Stimulated activated CD8-positive, alpha-beta memory T cell treated with anti-CD3 and anti-CD28 coated beads, Interleukin-12 subunit alpha, Interleukin-12 subunit beta, amount 100 ng/mL, for 1 hour (primary cell): ENCODE measurements around the gene LIPI.
A peak's percentile ranks its signal among the peaks of the same experiment; 100 is the strongest.
"Not testable (repeated sequence)": the region's sequence is repeated elsewhere in the genome, so short reads cannot be mapped to it uniquely, and the experiment has no call there.

Experiments used
- DNase-seq: peaks from one replicate; pipeline ENCODE4 v3.0.0-alpha.2; 2020; ENCODE audit warnings: low read depth

The LIPI gene

DNA sequence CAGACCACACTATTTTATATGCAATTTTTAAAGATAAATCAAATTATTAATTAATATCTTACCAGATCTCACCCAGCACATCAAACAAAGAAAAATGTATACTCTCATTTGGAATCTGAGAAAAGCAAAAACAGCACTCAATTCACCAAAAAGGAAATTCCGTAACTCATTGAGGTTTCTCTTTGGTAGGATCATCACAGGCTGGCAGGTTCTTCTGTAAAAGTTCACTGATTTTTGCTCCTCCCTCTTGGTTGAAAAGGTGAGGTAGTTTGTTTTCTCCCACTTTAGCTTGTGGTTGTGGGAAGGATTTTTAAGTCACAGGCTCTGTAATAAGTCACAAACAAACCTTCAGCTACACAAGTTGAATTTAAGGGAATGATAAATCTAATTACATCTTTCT is at the start of gene LIPI:
Gene LIPI (minus strand): TSS at position 218 of the 400 bp plus-strand sequence. CDS start 110 bp downstream, at position 108.
- DNase-seq = no peak

DNA sequence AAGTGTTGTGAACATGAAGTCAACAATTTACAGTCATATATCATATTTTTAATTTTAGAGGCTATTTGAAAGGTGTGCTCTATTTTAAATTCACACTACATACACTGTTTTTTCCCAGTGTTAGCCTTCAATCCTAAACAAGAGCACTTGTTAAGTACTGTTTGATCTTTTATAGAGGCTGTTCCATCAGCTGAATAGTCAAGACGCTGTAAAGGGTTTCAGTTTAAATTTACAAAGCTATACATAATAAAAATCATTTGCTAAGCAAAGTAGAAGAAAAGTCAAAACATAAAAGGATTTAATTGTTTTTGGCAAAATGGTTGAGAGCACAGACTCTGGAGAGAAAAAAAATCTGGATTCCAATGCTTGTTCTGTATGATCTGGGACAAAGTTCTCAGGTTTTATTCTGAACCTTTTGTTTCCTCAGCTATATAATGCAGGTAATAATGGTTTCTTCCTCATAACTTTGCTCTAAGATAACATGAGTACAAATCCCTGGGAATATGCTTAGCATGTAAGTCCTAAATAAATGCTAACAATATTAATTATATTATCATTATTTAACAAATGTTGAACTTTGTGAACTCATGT is 49.5 kb upstream of the LIPI start:
- DNase-seq = no peak

- no peak for DNase-seq
These were observed 49.0 kb upstream of the LIPI start for GRCh38 chr21:14259747-14260146.

- no peak for DNase-seq
These were observed 40.6 kb upstream of the LIPI start for GRCh38 chr21:14251336-14251735.

DNA sequence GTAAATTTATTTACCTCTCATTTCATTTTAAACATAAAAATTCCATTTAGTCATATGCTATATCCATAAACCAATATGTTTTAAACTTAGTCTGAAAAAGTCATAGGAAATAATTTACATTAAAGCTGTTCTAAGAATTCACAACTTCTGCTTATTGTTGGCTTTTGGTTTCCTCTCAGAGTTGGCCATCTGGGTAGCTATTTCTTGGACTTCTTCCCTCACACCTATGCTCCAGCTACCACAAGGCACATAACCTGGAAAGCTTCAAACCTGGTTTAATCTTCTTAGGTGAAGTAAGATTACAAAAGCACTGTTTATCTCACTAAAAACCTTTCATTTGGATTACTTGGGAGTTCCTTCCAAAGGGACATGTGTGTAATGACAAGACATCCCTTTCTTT is 35.0 kb upstream of the LIPI start:
- no peak for DNase-seq

DNA sequence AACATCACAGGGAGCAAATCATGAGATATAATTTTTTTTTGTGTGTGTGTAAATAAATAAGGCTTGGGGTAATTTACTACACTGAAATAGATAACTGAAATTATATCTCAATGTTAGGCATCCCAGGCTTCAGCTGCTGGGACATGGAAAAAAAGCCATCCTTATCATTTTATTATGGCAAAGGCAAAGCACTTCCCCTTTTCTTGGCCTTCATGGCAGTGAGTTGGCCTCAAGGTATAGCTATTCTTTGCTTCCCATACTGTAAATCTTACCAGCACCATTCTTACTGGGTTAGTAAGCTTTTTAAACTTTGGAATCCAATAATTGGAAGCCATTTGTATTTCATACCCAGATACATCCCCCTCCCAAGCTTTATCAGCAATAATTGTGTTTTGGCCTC is 34.2 kb upstream of the LIPI start:
- no peak for DNase-seq

- no peak for DNase-seq
These were observed 33.1 kb upstream of the LIPI start for GRCh38 chr21:14243874-14244273.

DNA sequence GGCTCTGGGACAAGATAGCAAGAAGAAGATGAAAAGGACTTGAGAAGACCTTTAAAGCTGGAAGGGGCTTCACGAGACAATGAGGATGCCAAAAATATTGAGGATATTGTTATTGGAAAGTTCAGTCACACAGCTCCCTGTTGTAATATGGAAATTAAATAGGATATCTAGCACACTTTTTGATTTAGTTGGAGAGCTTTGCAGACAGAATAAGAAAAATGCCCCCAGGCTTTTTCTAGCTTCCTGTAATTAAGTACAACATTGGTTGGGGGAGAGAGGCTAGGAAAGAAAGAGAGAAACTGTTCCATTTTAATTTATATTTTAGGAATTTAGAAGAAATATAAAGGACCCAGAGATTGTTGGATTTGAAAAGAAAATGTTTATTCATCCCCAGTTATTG is 32.7 kb upstream of the LIPI start:
- DNase-seq = no peak

DNA sequence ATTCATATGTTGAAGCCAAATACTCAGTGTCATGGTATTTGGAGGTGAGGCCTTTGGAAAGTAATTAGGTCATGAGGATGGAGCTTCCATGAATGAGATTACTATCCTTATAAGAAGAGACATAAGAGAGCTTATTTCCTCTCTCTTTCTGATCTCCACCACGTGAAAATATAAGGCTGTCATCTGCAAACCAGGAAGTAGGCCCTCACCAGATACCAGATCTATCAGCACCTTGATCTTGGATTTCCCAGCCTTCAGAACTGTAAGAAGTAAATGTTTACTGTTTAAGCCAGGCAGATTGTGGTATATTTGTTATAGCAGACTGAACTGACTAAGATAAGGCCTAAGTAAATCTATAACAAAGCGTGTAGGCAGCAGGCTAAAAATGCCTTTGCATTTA is 30.5 kb upstream of the LIPI start:
- no peak for DNase-seq

DNA sequence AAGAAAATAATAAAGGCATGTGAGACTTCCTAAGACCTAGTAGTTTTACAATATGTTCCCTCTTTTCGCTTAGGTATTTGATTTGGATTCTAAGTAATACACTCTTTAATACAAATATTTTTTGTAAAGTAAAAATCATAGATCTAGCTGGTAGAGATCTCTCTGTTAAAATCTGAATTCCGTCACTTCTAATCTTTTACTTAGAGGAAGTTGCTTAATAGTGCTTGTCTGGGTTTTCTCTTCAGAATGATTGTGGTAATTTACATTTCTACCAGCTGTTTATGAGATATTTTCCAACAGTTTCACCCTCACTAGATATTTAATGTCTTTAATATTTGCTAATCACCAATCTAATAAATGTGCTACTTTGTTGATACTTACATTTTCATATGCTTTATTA is 28.5 kb upstream of the LIPI start:
- DNase-seq = no peak

DNA sequence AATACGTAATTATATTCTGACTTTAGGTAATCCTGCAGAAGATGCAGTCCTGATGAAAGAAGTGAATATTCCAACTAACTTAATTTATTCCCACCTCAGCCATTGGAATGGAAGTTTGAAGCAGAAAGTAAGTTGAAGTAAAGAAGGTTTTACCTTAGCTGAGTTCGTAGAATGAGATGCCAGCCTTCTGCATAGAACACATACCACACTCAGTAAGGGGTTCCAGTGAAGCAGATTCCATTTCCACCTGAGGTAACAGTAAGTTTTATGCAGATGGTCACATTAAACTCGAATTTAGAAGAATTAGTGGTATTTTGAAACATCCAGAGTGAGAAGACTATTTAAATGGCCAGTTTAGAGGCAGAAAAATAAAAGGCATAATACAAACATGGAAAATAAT is 25.4 kb upstream of the LIPI start:
- DNase-seq = no peak

GRCh38 chr21:14235101-14235500 is 24.3 kb upstream of the LIPI start:
- DNase-seq = no peak

DNA sequence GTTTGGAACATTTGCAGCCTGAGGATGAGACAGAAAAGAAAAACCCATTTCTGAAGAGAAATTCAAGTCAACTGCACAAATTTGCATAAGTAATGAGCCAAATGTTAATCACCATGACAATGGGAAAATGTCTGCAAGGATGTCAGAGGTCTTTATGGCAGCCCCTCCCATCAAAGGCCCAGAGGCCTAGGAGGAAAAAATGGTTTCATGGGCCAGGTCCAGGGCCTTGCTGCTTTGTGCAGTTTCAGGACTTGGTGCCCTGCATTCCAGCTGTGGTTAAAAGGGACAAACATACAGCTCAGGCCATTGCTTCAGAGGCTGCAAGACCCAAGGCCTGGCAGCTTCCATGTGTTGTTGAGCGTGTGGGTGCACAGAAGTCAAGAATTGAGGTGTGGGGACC is 18.6 kb upstream of the LIPI start:
- DNase-seq = no peak

DNA sequence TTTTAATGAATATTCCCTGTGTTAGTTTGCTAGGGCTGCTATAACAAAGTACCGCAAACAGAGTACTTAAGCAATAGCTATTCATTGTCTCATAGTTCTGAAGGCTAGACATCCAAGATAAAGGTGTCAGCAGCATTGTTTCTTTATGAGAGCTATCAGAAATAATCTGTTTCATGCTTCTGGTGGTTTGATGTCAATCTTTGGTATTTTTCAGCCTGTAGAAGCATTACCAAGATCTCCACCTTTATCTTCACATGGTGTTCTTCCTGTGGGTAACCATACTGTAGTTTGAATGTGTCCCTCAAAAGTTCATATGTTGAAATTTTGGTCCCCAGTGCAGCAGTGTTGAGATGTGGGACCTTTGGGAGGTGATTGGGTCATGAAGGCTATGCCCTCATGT is 12.6 kb upstream of the LIPI start:
- no peak for DNase-seq

- DNase-seq = peak; percentile 60
These were observed 5.4 kb upstream of the LIPI start, which contains the start of gene RBM11 for GRCh38 chr21:14215971-14216641. Gene RBM11 (plus strand): TSS chr21:14216157. CDS start chr21:14216187, 30 bp downstream.

DNA sequence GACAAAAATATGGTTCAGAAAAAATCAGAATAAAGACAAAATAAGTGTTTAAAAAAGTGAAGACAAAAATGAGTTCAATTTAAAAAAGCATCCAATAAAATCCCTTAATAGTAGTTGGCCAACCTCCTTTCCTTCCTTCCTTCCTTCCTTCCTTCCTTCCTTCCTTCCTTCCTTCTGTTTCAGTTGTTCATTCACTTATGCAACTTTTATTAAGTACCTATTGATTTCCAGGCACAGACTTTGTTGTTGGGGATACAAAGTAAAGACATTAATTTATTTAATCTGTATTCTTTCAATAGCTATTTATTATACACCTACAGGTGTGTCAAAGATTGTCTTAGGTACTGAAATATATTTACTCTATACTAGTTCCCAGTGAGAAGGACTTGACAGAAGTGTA is 2.4 kb upstream of the LIPI start:
- no peak for DNase-seq

DNA sequence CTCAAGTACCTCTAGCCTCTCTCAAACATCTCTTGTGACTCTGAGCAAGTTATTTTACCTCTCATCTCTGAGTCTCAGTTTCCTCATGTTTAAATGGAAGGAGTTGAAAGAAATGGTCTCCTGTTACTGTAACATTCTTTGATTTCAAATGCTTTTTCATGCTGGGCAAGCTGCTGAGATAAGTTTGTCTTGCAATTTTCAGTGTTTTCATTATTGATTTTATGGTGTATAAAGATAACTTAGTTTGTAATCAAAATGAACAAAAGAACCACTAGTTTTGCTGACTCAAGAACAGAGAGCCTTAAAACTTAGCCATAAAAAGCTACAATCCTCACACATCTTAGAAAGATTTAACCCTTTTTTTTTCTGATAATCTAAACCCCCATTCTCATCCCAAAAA is 4.5 kb downstream of the LIPI start:
- no peak for DNase-seq

- not testable (repeated sequence) for DNase-seq
These were observed 44.1 kb downstream of the LIPI start for GRCh38 chr21:14166463-14167223.

DNA sequence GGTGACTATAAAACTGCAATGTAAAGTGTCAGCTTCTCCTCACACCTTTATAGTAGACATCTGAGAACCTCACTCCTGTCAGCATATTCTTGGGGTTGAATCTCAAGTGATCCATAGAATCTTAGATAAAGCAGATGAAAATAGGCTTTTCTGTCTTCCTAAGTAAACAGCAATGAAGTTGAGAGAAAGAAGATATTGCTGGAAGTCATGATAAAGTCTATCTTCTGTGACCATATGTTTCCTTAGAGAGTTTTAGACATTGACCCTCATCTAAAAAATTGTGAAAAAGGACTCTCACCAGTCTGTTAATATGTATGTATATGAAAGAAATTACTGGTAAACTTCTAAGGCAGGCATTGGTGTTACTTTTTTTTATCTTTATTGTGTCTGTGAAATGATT is 66.8 kb downstream of the LIPI start:
- DNase-seq = no peak

- DNase-seq = no peak
These were observed 86.5 kb downstream of the LIPI start for GRCh38 chr21:14124266-14124665.

- no peak for DNase-seq
These were observed 89.0 kb downstream of the LIPI start for GRCh38 chr21:14121719-14122118.

- DNase-seq = no peak
These were observed 90.5 kb downstream of the LIPI start for GRCh38 chr21:14120091-14120734.

DNA sequence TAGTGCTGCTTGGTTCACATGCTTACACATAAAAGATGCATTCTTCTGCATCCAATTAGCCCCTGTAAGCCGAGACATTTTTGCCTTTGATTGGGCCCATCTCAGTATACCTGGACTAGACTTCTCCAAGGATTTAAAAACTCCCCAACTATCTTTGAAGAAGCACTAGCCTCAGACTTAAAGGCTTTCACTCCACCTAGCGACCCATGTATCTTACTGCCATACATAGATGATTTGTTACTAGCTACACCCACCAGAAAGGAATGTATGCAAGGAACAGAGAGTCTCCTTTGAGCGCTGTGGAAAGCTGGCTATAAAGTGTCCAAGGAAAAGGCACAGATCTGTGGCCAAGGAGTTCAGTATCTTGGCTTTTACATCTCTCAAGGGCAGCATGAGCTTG is 91.7 kb downstream of the LIPI start:
- no peak for DNase-seq
